ENCODE results near the gene ELK1.

- TF ChIP-seq CTCF (IDR thresholded peaks at IDR 0.05; ENCODE audit: poor library complexity, severe bottlenecking) = no peak
- TF ChIP-seq REST (IDR thresholded peaks at IDR 0.05; ENCODE audit: borderline replicate concordance) = no peak
- TF ChIP-seq POLR2AphosphoS5 (IDR thresholded peaks at IDR 0.05) = no peak
- TF ChIP-seq EP300 (conservative IDR thresholded peaks at IDR 0.05; ENCODE audit: poor library complexity, severe bottlenecking) = no peak
- no peak for TF ChIP-seq MXI1 (conservative IDR thresholded peaks at IDR 0.05; ENCODE audit: poor library complexity, severe bottlenecking)
- TF ChIP-seq EZH2 (IDR thresholded peaks at IDR 0.05; ENCODE audit: borderline replicate concordance, insufficient read depth, low read length, poor library complexity, severe bottlenecking) = no peak
- no peak for TF ChIP-seq TAF1 (IDR thresholded peaks at IDR 0.05; ENCODE audit: low read depth)
These were observed 54.6 kb downstream of the ELK1 start for GRCh38 chrX:47595716-47596251.

Measured in neural cell (in vitro differentiated cells).